Measurements from ENCODE around the gene HPCAL1.

DNA sequence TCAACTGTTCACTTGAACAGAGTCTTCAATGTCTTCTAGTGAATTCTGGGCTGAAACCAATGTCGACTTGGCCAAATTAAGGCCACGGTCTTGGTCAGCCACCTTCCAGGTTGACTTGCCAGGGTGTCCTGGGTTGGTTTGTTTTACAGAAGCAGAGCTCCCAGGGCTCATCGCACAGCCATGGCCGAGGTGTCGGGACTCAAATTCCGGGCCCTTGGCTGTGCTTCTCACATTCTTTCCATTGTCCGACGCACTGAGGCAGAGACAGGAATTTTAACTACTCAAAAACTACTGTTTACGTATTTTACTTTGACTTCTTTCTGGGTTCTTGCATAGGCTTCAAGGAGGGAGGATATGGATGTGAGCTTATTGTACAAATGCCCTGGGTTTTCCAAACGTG lies 51.7 kb downstream of the HPCAL1 start:
- no peak for TF ChIP-seq EP300 (IDR thresholded peaks at IDR 0.05)
- TF ChIP-seq, protein P1, sequence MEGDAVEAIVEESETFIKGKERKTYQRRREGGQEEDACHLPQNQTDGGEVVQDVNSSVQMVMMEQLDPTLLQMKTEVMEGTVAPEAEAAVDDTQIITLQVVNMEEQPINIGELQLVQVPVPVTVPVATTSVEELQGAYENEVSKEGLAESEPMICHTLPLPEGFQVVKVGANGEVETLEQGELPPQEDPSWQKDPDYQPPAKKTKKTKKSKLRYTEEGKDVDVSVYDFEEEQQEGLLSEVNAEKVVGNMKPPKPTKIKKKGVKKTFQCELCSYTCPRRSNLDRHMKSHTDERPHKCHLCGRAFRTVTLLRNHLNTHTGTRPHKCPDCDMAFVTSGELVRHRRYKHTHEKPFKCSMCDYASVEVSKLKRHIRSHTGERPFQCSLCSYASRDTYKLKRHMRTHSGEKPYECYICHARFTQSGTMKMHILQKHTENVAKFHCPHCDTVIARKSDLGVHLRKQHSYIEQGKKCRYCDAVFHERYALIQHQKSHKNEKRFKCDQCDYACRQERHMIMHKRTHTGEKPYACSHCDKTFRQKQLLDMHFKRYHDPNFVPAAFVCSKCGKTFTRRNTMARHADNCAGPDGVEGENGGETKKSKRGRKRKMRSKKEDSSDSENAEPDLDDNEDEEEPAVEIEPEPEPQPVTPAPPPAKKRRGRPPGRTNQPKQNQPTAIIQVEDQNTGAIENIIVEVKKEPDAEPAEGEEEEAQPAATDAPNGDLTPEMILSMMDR (IDR thresholded peaks at IDR 0.05) = no peak
